Fibroblast of lung (primary cell): ENCODE results near the gene SDHA. TPM values are rescaled to one million over a fixed set of nuclear protein-coding genes. Genes with fewer than 3 reads are reported as not detected.

ENCODE experiments used
- DNase-seq, 2 donors: peaks; one replicate each; pipeline versions ENCODE4 v3.0.0 to v3.0.0-alpha.2; 2010; ENCODE audit warnings: low read depth in 2 of 2
- H2AFZ ChIP-seq: 2 replicates; pipeline ENCODE4 v1.5.1; 2012; ENCODE audit warnings: low read length, control low read depth, inconsistent platforms
- H3K27ac ChIP-seq: 2 replicates; pipeline ENCODE4 v1.5.1; 2011; ENCODE audit warnings: low read length, control low read depth; ENCODE audit not compliant: insufficient read depth
- H3K27me3 ChIP-seq: 2 replicates; pipeline ENCODE4 v1.5.1; 2011; ENCODE audit warnings: mild to moderate bottlenecking, low read length; ENCODE audit not compliant: control insufficient read depth, insufficient read depth
- H3K36me3 ChIP-seq: 2 replicates; pipeline ENCODE4 v1.5.1; 2011; ENCODE audit warnings: low read length; ENCODE audit not compliant: control insufficient read depth, insufficient read depth
- H3K4me1 ChIP-seq: 2 replicates; pipeline ENCODE4 v1.5.1; 2011; ENCODE audit warnings: low read length; ENCODE audit not compliant: control insufficient read depth, insufficient read depth; ENCODE audit errors: extremely low read depth
- H3K4me2 ChIP-seq: 2 replicates; pipeline ENCODE4 v1.5.1; 2011; ENCODE audit warnings: low read length, control low read depth; ENCODE audit not compliant: insufficient read depth; ENCODE audit errors: extremely low read depth
- H3K4me3 ChIP-seq, 4 experiments: fragments of 200-600 bp in 1 of 4; sonication (generic) in 1 of 4; replicated peaks in 1 of 4; 2 replicates each; pipeline ENCODE4 v1.5.1; 2011 to 2016; ENCODE audit warnings: low read length in 4 of 4, low read depth in 3 of 4, mild to moderate bottlenecking in 3 of 4, control low read depth in 2 of 4, inconsistent platforms in 1 of 4, mixed read lengths in 1 of 4; ENCODE audit not compliant: insufficient read depth in 1 of 4; ENCODE audit errors: control extremely low read depth in 1 of 4
- H3K79me2 ChIP-seq: 2 replicates; pipeline ENCODE4 v1.5.1; 2012; ENCODE audit warnings: mild to moderate bottlenecking, low read length, inconsistent platforms; ENCODE audit not compliant: control insufficient read depth, insufficient read depth
- H3K9ac ChIP-seq: 2 replicates; pipeline ENCODE4 v1.5.1; 2011; ENCODE audit warnings: mild to moderate bottlenecking, low read length, control low read depth; ENCODE audit not compliant: insufficient read depth
- H3K9me3 ChIP-seq: 2 replicates; pipeline ENCODE4 v1.5.1; 2012; ENCODE audit warnings: low read depth, low read length; ENCODE audit not compliant: control insufficient read depth, insufficient read depth
- H4K20me1 ChIP-seq: 2 replicates; pipeline ENCODE4 v1.5.1; 2011; ENCODE audit warnings: low read length; ENCODE audit not compliant: control insufficient read depth, insufficient read depth; ENCODE audit errors: extremely low read depth
- EZH2 ChIP-seq: IDR thresholded peaks from 2 replicates; pipeline ENCODE4 v1.5.1; 2012; ENCODE audit warnings: low read length, control low read depth, mild to moderate bottlenecking; ENCODE audit errors: missing control alignments
- polyA plus RNA-seq, 2 donors: library from polyadenylated mRNA; depleted of rRNA in 1 of 2; stranded (reverse) in 1 of 2; unstranded in 1 of 2; fragments of >200 nt; gene quantifications; 2 replicates each; pipeline ENCODE4 v1.2.1, GENCODE V29; 2011 to 2012; ENCODE audit warnings: missing spikeins in 1 of 2
- total RNA-seq: library from RNA; depleted of rRNA; stranded (reverse); fragments of >200 nt; gene quantifications from 2 replicates; pipeline ENCODE4 v1.2.1, GENCODE V29; 2014
- TF ChIP-seq, protein P1 (sequence below), 2 donors: IDR thresholded peaks in 1 of 2; conservative IDR thresholded peaks in 1 of 2; 1 replicate in 1 of 2; 2 replicates in 1 of 2; pipeline ENCODE4 v1.5.1; 2011 to 2012; ENCODE audit warnings: low read length in 2 of 2, control low read depth in 1 of 2, inconsistent platforms in 1 of 2, low read depth in 1 of 2, mild to moderate bottlenecking in 1 of 2

Gene SDHA
- total and polyA plus RNA-seq, 2 donors (not counting 1 experiment from before 2014, with no cell fraction given) = 89.6 to 150 TPM

DNA sequence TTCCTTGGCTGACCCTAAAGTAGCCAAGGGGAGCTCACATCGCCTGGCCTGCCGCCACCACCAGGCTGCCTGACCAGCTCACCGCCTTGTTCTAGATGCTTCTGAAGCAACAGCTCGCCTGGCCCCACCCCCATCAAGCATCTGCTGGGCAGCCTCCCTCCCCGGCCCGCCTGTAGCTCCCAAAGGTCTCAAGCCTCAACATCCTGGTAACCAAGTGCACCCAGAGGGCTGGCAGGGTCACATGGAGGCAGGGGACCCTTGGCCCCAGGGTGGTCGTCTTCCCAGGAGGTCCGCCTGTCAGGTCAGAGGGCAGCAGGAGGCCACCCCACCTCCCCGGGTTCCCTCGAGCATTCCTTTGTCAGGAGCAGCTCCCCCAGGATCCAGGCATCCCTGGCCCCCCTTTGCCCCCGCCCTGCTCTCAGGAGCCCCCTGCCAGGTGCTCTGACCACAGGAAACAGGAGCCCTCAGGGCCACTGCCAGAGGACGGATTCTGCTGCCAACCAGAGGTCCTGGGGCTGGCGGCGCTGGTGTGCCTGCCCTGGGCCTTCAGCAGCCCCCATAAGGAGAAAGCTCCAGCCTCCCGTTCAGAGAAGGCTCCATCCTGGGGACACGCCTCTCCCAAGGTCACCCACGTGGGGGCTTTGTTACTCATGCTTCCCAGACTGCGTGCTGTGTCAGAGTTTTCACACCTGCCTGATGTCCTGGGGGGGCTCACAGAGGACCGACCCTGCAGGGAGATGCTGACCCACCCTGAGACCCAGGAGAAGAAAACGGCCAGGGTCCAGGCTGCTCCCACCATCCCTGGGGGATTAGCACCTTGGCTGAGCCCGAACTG lies 30.3 kb upstream of the SDHA start:
- Histone ChIP-seq H3K4me2 (peak overlapping the region; percentile 75), H3K9me3 (no peaks in the 10 kb centered on the region), H3K4me3 (peak overlapping the region in 1 of 4 experiments; percentile 12), H3K79me2 (no peaks in the 10 kb centered on the region), H3K9ac (no peak overlapping the region), H3K36me3 (no peaks in the 10 kb centered on the region), H2AFZ (peak overlapping the region; percentile 79), H3K27ac (no peak overlapping the region), H3K27me3 (peaks cover 4% of the 10 kb centered on the region), H4K20me1 (no peaks in the 10 kb centered on the region), H3K4me1 (peaks cover 3% of the 10 kb centered on the region)
- no peak for DNase-seq
- TF ChIP-seq EZH2 = no peak
- TF ChIP-seq, protein P1, sequence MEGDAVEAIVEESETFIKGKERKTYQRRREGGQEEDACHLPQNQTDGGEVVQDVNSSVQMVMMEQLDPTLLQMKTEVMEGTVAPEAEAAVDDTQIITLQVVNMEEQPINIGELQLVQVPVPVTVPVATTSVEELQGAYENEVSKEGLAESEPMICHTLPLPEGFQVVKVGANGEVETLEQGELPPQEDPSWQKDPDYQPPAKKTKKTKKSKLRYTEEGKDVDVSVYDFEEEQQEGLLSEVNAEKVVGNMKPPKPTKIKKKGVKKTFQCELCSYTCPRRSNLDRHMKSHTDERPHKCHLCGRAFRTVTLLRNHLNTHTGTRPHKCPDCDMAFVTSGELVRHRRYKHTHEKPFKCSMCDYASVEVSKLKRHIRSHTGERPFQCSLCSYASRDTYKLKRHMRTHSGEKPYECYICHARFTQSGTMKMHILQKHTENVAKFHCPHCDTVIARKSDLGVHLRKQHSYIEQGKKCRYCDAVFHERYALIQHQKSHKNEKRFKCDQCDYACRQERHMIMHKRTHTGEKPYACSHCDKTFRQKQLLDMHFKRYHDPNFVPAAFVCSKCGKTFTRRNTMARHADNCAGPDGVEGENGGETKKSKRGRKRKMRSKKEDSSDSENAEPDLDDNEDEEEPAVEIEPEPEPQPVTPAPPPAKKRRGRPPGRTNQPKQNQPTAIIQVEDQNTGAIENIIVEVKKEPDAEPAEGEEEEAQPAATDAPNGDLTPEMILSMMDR (conservative IDR thresholded peaks at IDR 0.05 in 1 of 2, IDR thresholded peaks at IDR 0.05 in 1 of 2; ENCODE audit: low read depth in 1 of 2, low read length in 2 of 2) = no peak

DNA sequence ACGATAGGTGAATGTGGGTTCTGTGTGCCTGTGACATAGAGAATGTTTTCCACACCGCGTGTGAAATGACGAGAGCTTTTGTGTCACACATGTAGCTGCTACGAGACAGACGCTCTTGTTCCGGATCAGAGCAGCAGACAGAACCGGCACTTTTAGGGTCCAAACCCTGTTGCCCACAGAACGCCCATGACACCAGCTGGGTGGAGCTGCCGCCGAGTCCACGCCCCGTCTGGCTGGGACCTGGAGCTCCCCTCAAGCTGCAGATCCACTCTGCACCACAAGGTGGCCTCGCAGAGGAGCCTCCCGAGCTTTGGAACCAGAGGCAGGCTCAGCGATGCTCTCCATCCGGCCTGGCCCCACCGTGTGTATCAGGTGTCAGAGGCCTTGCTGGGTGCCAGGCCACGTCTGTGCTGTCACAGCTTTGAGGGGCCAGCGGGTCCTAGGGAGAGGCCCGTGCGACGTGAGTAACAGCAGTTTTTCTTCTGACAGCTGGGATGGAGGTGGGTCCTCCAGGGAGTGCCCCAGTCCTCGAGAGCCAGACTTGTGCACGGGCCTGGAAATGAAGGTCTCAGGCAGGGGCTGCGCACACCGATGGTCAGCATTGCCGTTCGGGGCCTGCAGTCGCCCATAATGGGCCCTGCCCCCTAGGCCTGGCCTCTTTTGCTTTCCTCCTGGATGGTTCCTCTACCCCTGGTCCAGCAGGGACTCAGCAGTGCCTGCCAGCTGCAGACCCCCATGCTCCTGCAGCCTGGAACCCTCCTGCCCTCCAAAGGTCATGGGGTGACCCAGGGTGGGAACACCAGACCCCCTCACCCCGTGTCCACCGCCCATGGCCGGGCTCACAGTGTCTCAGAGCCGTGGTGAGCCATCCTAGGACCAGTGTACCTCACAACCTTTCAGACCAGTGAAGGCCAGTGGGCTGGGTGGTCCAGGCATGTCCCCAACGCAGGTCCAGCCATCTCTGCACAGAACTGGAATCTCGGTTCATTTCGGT lies 29.3 kb upstream of the SDHA start:
- TF ChIP-seq EZH2 = no peak
- TF ChIP-seq, protein P1 (conservative IDR thresholded peaks at IDR 0.05 in 1 of 2, IDR thresholded peaks at IDR 0.05 in 1 of 2; ENCODE audit: low read depth in 1 of 2, low read length in 2 of 2) = peak; percentile 86 to 95
- Histone ChIP-seq H3K79me2 (no peaks in the 10 kb centered on the region), H3K36me3 (no peaks in the 10 kb centered on the region), H3K4me2 (peak overlapping the region; percentile 75), H3K4me1 (peaks cover 3% of the 10 kb centered on the region), H3K4me3 (peak overlapping the region in 1 of 4 experiments; percentile 12), H3K9me3 (no peaks in the 10 kb centered on the region), H3K9ac (peak overlapping the region; percentile 26), H3K27ac (no peak overlapping the region), H4K20me1 (no peaks in the 10 kb centered on the region), H3K27me3 (peaks cover 4% of the 10 kb centered on the region), H2AFZ (peak overlapping the region; percentile 79)
- peak; percentile 64 to 78 for DNase-seq

DNA sequence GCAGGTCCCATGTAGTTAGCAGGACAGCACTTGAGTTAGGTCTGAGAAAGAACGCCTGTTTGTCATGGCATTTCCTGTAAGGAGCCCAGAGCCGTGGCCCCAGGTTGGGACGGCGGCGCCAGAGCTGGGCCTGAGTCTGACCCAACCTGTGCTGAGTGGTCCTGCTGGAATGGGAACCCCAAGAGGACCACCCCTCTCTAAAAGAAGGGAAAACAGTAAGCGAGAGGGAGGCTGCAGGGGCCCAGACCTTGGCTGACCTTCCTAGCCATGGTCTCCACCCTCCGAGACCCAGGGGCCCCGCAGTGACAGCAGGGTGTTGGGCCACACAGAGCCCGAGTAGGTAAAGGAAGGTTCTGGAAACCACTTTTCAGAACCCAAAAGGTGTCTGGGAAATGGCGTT lies 28.6 kb upstream of the SDHA start:
- Histone ChIP-seq H3K4me1 (peaks cover 3% of the 10 kb centered on the region), H3K9ac (no peak overlapping the region), H3K9me3 (no peaks in the 10 kb centered on the region), H3K27ac (no peak overlapping the region), H3K36me3 (no peaks in the 10 kb centered on the region), H3K4me3 (no peak overlapping the region), H3K79me2 (no peaks in the 10 kb centered on the region), H3K27me3 (peaks cover 4% of the 10 kb centered on the region), H4K20me1 (no peaks in the 10 kb centered on the region), H2AFZ (no peak overlapping the region), H3K4me2 (no peak overlapping the region)
- TF ChIP-seq, protein P1 (conservative IDR thresholded peaks at IDR 0.05 in 1 of 2, IDR thresholded peaks at IDR 0.05 in 1 of 2; ENCODE audit: low read depth in 1 of 2, low read length in 2 of 2) = no peak
- TF ChIP-seq EZH2 = no peak
- DNase-seq = no peak
